Forelimb muscle (tissue), 1 donor: ENCODE measurements around the gene MAP1LC3B. TPM values are rescaled to one million over a fixed set of nuclear protein-coding genes. Genes with fewer than 3 reads are reported as not detected.
"Not testable (repeated sequence)": the region's sequence is repeated elsewhere in the genome, so short reads cannot be mapped to it uniquely, and the experiment has no call there.

Experiments
- DNase-seq: peaks from one replicate; pipeline ENCODE4 v3.0.0-alpha.2; 2013; ENCODE audit warnings: low read depth
- polyA plus RNA-seq: library from polyadenylated mRNA; unstranded; fragments of 120-200 nt; gene quantifications from one replicate; pipeline ENCODE4 v1.2.1, GENCODE V29; 2013; ENCODE audit not compliant: insufficient read length

MAP1LC3B gene
- polyA plus RNA-seq, 1 donor: 49.7 TPM

DNA sequence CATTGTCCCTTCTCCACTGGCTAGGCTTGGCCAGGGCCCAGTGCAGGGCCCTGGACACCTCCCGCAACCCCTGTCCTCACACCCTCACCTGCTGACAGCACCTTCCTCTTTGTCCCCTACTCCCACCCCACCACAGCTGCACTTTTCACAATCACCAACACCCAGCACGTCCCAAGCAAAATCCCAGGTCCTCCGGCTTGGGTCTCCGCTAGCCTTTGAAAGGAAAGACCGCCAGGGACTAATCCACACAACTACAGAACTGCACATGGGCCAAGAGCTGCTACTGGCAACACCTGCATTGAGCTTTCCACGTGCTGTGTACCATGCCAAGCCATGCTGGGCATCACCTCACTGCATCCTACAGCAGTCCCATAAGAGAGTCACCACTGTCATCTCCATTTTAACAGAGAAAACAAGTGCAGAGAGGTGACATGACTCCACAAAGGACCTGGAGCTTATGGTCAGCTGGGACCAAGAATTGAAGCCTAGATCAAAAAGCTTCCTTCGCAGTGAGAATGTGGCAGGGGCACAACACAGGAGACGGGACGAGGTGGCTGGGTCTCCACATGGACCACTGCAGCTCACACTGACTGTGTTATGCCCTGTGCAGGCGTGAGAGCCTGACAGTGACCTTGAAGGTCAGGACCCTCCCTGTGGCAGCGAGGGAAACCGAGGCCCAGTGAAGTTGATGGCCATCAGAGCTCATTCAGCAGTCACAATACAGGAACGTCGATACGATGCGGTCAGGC is 31.1 kb upstream of the MAP1LC3B start:
- no peak for DNase-seq

DNA sequence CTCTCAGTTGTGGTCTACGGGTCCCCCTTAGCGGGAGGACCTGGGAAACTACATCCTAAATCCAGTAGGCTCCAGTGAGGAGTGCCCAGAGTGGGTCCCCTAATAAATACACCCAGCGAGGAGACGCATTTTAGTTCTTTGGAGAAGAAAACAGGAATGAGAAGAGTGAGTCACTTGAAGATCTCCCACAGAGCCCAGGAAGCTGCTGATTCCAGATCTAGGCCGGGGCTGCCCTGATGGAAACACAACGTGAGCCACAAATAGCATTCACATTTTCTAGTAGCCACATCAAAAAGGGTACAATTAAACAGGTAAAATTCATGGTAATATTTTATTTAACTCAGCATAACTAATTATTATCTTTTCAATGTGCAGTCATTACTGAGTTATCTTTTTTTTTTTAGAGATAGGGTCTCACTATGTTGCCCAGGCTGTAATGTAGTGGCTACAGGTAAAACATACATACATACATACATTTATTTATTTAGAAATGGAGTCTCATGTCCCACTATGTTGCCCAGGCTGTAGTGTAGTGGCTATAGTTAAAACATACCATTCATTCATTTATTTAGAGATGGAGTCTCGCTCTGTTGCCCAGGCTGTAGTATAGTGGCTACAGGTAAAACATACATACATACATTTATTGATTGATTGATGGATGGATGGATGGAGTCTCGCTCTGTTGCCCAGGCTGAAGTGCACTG is 30.1 kb upstream of the MAP1LC3B start:
- DNase-seq: no peak

DNA sequence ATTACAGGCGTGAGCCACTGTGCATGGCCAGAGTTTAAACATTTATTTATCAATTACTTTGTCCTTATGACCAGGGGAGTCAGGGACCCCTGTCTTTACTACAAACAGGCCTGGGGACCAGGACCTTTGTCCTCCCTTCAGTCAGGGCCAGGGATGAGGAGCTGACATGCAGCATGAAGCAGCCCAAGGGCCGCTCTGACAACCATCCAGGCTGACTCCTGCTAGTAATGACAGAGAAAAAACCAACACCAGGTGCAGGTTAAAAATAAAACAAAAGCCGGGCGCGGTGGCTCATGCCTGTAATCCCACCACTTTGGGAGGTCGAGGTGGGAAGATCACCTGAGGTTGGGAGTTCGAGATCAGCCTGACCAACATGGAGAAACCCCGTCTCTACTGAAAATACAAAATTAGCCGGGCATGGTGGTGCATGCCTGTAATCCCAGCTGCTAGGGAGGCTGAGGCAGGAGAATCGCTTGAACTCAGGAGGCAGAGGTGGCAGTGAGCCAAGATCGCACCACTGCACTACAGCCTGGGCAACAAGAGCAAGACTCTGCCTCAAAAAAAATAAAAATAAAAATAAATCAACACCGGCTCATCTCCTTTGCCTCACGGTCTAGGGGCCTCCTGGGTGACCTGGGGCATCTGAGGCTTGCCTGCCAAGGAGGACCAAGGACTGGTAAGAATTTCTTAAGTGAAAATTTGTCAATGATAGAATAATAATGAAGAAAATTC is 29.1 kb upstream of the MAP1LC3B start:
- not testable (repeated sequence) for DNase-seq

DNA sequence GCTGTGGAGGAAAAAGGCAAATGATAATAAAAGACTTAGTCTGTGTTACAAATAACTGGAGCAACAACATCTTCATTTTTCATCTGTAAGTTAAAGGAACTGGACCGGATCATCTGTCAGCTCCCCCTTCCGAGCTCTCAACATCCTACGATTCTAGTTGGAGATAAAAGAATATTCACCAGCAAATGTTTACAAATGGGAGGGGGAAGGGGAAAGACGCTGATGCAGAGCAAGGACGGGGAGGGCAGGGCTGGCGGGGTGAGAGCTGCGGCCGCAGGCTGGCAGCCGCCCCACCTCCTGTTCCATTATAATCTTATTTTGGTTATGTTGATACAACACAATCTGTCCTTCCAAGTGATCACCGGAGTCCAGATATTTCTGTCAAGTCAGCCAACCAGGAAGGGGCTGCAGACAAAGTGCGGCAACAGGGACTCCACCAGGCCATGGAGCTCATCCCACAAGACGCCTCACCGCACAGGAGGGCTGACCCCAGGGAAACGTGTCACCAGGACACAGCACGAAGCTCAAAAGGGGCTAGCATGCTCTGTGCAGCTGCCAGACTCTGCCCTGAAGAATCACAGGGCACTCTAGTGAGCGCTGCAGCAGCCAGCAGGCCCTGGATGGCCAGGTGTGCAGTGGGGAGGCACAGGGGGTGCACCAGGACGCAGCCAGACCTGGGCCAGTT is 28.2 kb upstream of the MAP1LC3B start:
- DNase-seq: no peak

DNA sequence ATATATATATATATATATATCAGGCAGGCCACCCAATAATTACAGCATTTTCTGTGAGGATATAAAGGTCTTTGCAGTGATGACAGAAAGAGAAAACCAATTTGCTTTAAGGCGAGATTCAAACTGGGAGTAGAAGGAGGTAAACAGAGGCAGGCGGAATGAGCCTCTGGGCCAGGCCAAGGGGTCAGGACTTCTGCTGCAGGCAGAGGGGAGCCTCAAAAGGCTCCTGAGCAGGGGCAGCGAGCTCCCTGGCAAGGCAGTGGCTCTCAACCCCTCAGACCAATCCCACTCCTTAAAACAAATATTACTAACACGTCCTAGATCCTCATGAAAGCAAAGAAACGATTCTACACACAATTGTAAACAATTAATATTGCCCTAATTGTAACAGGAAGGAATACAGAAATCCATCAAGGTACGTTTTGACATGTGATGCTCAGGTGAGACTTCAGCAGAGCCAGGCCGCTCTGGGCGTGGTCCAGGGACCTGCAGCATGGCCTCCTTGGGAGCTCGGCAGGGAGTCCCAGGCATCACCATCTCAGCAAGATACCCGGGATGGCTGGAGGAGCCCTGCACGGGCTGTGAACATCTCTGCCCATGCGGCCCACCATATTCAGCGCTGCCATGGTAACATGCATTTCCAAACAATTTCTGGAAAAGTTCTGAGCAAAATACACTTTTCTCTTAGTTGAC is 27.0 kb upstream of the MAP1LC3B start:
- no peak for DNase-seq

DNA sequence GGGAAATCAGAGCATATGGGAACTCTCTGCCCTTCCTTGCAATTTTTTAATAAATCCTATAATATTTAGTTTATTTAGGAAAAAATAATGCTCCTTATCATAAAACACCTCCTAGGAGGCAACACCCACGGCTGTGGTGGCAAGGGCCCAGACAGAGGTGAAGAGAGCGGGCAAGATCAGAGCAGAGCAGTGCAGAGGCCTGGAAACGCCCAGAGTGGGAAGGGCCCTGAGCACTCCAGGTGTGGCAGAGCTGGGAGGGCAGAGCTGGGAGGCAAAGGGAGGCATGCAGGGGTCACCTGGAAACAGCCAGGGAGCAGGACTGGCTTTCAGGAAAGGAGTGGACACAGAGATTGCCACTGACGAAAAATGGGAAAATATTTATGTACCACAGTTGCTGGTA is 25.8 kb upstream of the MAP1LC3B start:
- no peak for DNase-seq

DNA sequence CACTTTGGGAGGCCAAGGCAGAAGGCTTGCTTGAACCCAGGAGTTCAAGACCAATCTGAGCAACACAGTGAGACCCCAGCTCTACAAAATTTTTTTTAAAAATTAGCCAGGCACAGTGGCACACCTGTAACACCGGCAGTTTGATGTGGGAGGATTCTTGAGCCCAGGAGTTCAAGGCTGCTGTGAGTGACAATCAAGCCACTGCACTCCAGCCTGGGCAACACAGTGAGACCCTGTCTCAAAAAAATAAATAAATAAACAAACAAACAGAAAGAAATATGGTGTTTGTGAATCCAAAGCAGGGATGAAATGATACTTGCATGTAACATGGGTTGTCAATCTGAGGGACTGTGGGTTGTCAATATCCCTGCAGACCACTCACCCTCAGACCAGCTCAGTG is 25.2 kb upstream of the MAP1LC3B start:
- no peak for DNase-seq

DNA sequence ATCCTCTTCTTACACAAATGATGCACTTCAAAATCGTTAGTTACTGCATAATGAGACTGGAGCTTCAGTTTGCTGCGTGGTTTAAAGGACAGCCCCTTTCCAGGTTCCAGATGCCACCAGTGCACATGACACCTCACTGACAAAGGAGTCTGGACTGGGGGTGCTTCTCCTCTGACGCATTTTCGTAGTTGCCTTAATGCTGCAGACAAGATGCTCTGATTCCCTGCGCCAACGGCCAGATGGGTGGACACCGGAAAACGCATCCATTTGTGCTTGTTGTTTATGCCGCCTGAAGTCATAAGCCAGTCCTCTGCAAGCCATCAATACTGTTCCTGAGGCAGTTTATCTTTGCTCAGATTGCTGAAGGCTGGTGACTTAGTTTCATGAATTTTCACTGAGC is 24.6 kb upstream of the MAP1LC3B start:
- DNase-seq: no peak

DNA sequence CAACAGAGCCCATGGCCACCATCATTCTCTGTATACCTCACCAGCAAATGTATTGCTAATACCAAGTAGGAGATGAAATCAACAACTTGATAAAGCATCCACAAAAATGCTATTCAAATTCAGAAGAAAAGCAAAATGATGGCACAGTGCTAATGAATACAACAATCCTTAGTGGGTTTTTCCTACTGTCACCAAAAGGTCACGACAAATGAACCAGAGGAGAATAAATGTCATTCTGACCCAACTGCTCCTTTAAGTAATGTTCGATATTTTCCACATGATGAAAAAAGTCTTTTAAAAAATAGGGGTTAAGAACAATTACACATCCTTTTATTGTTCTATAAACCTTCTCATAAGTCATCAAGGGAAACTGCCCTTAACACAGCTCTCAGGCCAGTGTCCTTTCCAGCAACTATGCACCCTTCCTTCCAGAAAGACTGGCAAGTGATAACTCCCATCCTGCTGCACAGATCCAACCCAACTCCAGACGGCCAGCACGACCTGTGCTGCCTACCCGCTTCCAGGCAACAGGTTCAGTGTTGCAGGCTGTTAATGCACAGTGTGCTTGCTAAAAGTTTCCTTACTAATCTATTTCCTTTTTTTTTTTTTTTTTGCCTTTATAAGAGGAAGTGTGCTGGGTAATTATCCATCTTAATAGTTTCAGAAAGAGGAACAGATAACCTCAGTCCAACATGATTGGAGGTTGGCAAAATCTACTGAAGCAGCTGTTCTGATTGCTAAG is 23.9 kb upstream of the MAP1LC3B start:
- no peak for DNase-seq

DNA sequence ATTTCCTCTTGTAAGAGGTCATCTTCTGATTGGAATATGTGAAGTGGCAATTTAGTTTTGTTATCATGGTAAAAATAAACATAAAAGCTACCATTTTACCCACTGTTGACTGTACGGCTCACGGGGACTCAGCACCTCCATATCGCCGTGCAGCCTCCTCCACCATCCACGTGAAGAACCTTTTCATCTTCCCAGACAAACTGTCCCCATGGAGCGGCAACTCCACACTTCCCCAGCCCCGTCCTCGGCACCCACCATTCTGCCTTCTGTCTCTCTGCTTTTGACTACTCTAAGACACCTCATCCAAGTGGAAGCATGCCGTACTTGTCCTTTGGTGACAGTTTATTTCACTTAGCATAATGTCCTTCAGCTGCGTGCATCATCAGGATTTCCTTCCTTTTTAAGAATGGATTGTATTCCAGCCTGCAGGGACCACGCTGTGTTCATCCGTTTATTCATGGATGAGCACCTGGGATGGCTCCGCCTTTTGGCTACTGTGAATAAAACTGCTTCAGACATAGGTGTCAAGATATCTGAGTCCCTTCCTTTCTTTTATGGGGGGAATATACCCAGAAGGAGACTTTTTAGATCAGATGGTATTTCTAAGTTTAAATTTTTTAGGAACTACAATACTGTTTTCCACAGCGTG is 22.9 kb upstream of the MAP1LC3B start:
- DNase-seq: no peak

DNA sequence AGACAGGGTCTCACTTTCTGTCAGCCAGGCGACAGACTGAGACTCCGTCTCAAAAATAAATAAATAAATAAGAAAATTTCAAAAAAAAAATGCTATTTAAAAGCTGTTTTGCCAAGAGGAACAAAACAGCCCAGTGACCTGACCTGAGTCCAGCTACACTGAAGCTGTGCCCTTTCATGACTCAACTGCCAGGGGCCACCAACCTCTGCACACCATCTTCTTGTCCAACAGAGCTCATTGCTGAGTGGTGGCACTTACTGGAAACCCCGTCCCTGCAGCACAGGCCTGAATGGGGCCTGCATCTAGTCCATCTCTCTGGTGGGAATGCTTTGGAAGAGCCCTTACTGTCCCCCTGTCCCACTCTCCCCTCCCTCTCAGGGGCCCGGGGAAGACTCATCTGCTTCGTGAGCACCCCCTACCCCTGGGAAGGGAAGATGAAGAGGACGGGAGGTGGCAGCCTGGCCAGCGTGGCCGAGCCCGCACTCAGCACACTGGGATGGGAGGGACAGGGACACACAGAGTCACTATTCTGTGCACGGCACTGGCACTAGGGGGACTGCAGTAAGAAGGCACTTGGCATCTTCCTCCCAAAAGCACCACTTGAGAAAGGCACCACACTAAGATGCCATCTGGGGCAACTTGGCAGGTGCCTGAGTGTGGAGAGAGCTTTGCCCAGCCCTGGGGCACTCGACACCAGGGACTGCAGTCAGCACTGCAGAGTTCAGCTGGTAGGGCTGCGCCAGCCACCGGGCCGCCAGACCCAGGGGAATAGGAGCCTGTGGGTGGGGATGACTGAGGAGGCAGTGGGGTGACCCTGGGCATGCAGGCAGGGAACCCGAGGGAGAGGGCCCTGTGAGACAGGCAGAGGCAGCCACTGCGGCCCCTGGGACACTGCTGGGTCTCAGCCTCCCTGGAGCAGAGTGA is 22.1 kb upstream of the MAP1LC3B start:
- no peak for DNase-seq

DNA sequence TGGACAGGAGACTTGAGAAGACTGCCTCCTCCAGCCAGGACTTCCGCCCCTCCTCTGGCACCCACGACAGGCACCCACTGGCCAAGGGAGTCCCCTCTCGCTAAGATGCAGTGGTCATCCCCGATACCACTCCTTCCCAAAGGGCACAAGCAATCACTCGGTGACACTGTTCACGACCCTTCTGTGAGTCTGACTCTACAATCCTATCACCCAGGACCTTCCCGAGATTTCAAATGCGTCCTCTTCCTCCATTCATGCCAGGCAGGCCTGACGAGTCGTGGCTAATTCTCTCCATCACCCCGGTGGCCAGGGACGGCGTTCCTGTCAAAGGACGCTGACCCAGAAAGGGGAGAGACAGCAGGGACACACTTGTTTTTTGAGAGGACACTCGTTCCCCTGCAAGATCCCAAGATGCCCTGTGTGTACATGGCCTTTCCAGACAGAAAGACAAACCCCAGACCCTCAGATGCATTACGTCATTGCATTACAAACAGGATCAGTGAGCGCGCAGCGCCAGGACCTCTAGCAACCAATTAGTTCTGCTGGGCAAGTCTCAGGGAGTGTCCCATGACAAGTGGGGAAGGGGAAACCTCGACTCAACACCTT is 20.8 kb upstream of the MAP1LC3B start:
- no peak for DNase-seq

DNA sequence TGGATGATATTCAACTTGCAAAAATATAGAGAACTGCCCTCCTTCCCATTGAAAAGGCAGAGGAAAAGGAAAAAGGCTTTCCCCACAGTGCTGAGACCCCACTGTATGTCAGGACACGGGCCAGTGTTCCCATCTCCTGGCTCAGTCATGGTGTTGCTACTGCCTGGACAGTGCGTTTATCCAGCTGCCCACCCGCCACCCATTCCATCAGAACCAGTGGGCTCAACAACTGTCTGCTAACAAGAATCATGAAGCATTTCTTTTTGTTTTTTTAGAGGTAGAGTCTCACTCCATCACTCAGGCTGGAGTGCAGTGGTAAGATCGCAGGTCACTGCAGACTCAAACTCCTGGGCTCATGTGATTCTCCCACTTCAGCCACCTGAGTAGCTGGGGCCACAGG is 19.8 kb upstream of the MAP1LC3B start:
- no peak for DNase-seq

DNA sequence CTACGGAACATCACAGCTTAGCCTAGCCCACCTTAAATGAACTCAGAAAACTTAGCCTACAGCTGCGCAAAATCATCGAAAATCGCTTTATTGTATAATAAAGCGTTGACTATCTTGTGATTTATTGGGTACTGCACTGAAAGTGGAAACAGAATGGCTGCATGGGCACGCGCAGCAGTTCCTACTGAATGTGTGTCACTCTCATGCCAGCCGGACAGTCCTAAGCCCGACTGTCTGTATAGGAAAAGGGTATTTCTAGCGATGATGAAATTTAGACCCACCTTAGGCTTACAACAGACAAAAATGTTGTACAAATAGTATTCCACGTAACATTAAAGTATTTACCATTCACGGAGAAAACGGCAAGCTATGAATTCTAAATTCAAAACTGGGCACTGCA is 17.8 kb upstream of the MAP1LC3B start:
- no peak for DNase-seq

DNA sequence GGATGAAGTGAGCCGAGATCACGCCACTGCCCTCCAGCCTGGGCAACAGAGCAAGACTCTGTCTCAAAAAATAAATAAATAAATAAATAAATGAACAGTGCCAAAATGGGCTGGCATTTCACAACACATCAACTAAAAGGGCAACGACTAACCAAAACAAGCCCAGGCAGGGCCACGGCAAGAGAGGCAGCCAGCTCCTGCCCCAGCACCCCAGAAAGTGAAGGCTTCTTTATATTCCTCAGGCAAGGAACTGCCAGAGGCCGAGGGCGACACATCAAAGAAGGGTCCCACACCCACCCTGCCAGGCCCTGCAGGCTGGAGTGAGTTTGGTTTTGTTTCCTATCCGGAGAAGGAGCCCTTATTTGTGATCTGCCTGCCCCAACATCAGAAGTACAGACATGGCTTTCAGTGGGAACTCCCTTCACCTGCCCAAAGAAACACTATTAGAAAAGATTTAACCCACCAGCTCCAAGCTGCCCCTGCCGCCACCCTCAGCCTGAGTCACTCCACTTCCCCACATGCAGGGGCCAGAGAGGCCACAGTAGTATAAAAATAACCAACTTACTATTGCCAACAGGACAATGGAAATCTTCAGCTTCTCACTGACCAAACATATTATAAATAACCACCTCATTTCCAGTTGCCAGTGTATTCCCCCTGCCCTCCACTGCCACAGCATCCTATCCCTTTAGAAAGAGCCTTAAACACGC is 16.6 kb upstream of the MAP1LC3B start:
- DNase-seq: no peak

DNA sequence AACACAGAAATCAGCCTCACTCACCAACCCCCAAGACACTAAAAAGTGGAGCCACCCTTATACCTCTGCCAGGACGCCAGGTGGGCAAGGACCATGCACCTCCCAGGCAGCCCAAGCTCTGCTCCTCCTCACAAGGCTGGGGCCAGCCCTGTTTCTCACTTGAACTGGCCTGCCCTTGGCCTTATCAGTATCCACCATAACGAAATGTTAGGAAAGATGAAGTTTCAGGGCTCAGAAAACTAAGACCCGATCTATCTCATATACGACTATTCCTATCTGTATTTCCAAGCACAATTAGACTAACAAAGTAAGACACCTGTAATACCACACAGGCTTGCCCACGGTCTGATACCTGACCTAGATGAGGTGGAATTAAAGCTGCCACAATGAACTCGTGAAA is 15.5 kb upstream of the MAP1LC3B start:
- DNase-seq: no peak

DNA sequence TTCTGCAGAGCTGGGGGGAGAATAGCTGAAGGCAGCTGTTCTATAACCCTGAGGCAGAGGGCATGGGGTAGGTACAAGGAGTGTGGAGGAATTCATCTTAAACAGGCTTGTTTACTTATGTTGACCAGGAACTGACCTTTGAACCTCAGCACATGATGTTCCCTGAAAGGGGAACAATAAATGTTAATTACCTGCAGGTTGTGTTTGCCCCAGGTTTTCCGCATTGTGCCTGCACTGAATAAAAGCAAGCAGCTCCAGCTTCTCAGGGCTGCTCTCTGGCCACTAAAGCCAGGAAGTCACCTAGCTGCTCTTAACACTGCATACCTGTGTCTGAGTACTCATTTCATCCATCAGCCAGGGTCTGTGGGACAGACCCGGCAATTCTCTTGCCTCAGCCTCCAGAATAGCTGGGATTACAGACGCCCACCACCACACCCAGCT is 12.8 kb upstream of the MAP1LC3B start:
- DNase-seq: not testable (repeated sequence)

DNA sequence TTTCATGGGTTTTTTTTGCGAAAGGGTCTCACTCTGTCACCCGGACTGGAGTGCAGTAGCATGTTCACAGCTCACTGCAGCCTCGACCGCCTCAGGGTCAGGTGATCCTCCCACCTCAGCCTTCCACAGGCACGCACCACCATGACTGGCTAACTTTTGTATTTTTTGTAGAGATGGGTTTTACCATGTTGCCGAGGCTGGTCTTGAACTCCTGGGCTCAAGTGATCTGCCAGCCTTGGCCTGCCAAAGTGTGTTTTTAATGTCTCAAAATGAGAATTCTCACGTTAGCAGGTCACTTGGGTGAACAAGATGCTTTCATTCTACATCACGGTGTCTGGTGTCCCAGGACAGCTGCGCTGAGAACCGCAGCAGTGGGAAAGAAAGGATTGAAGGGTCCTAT is 11.7 kb upstream of the MAP1LC3B start:
- DNase-seq: no peak
